Endothelial cell of hepatic sinusoid (primary cell): ENCODE data around the gene UBAP1L.

Experiments
- in situ Hi-C: cut with HindIII; loops from 2 replicates; pipeline ENCODE4 v1.10.0; 2017; ENCODE audit warnings: low sequenced_read_pairs

The UBAP1L gene

DNA sequence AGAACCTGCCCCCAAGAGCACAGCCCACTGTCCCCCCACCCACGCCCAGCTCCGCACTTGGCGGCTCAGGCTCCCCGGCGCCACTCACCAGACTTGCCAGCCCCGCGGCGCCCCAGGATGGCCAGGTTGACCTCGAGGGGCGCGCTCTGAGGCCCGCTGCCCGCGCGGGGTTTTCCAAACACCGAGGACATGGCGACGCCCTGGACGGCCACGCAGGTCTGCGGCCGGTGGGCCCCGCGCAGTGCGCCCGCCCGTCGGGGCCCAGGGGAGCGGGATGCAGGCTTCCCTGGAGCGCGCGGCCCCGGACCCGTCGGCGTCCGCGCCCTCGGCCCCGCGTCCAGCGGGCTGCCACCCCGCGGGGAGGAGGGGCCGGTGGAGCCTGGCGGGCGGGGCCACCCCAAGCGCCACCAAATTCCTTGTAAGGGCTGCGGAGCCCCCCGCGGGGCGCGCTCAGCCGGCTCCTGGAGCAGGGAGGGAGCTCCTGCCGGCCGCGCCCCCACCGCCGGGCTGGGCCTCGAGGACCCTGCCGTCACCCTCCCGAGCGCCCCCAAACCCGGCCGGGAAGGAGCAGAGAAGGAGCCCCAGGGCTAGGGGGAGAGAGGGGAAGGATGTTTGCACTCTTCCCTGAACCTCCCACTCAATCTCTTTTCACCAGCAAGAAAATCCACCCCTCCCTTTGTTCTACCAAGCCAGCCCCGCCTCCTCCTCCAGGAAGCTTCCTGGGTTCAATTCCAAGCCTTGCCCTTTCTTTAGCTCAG is 47.2 kb downstream of the UBAP1L start, which contains the start of gene RASL12:
TSS of gene RASL12 (minus strand) at position 347 of the 758 bp plus-strand sequence. CDS start at position 191, 156 bp downstream.
- in situ Hi-C loops = no loop called here

DNA sequence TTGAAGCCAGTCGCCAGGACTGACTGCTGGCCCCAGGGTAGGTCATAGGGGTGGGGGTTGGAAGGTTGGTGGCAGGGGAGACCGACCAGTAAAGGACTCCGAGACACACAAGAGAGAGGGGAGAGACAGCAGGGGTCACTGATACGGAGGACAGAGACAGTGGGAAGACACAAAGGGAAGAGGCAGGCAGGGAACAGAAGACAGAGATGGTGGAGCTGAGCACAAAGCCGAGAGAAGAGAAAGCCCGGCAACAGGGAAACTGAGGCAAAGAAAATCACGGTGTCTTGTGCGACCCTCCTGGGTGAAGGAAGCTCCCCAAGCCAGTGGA is 47.7 kb downstream of the UBAP1L start:
- in situ Hi-C loops = no loop called here

DNA sequence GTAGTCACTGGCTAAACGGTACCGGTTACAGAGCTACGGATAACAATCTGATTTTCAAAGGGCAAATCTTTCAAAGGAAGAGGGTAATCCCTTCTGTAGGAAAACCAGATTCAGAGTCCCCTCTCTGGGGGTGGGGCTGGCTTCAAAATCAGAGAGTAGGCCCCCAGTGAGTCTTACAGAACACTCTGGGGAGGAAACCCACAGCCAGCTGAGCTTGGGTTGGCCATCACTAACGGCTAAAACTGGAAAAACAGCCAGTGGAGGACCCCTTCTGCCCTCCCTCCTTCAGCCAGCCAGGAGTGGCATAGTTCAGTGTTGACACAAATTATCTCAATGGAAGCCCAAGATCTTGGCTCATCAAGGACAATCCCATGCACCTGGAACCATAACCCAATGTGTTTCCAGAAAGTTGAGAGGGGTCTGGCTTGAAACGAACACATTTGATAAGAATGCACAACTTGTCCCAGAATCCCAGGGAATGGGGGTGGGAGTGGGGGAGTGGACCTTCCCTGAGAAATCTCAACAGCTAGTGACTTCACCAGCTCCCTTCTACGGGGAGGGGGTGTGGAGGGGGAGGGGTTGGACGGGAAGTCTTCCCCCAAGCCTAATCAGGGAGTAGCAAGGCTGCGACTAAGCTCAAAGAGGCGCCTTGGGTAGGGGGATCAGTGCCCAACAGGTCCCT is 48.2 kb downstream of the UBAP1L start:
- in situ Hi-C loops = no loop called here

DNA sequence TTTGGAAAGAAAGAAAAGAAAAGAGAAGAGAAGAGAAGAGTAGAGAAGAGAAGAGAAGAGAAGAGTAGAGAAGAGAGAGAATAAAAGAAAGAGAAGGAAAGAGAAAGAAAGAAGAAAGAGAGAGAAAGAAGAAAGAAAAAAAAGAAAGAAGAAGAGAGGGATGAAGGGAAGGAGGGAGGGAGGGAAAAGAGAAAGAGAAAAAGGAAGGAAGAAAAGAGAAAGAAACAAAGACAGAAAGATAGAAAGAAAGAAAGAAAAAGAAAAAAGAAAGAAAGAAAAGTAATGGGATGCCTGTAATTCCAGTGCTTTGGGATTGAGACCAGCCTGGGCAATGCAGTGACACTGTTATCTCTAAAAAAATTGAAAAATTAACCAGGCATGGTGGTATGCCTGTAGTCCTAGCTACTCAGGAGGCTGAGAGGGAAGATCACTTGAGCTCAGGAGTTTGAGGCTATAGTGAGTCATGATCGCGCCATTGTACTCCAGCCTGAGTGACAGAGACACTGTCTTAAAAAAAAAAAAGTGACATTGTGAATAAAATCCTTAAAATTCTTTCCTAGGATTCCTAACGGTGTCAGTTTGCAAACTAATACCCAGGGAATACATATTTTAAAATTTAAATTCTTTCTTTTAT is 48.9 kb downstream of the UBAP1L start:
- in situ Hi-C loops = no loop called here

DNA sequence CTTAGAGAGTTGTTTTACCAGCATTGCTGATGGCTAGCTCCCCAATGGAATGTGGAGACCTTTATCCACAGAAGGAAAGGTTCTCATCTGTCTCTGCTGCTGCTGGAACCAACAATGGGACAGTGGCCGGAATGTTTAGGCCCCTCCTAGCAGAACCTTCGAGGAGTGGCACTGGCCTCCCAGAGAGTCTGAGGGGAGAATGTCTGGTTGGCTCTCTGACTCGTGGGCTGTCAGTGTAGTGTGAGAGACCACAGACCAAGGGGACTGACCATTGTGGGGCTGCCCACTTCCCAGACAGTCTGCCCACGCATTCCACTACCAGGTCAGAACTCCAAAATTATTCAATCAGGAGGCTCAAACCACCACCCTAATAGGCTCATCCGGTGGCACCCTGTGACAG is 52.3 kb downstream of the UBAP1L start:
- in situ Hi-C loops = no loop called here

DNA sequence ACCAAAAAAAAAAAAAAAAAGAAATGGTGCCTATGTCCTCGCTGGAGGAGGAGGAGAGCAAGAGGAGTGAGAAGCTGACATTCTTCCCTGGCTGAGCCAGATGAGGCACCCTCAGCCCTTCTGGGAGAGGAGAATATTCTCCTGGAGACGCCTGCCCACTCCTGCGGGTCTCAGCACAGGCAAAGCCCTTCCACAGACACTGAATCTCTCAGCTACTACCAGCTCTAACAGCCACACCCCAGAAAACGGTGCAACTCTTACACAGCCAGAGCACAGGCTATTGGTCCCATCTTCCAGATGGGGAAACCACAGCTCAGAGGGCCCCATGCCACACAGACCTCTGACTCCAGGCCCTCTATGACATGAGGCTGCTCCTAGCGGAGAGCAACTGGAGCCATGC is 52.9 kb downstream of the UBAP1L start:
- in situ Hi-C loops = no loop called here

DNA sequence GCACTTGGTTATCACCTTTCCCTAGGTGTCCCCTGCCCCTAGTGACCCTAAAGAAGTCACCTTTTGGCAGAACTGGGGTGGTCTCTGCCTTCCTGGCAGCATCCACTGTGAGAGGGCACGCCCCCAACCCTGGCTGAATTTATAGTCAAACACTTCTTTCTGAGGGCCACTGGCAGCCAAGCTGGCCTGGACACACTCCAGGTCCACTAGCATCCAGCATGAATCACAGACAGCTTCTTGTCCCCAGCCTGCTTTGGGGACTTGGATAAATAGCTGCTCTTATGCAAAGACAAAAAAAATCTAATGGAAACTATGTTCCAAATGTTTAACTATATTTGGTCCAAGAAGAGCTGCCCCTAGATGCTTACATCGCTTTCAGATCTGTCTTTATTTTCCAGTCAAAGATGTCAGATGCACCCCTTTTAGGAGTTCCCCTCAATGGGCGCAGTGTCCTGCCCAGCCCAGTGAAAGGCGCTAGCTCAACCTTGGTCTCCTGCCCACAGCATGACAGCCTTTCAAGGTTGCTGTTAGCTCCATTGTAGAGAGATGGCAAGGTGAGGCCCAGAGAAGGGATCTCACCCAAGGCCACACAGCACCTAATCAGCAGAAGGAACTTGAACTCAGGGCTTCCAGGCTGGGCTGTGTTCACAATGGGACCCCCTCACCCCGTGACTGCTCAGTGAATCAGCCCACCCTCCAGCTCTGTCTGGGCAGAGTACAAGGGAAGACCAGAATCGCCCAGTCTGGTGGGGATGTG is 54.2 kb downstream of the UBAP1L start:
- in situ Hi-C loops = no loop called here

DNA sequence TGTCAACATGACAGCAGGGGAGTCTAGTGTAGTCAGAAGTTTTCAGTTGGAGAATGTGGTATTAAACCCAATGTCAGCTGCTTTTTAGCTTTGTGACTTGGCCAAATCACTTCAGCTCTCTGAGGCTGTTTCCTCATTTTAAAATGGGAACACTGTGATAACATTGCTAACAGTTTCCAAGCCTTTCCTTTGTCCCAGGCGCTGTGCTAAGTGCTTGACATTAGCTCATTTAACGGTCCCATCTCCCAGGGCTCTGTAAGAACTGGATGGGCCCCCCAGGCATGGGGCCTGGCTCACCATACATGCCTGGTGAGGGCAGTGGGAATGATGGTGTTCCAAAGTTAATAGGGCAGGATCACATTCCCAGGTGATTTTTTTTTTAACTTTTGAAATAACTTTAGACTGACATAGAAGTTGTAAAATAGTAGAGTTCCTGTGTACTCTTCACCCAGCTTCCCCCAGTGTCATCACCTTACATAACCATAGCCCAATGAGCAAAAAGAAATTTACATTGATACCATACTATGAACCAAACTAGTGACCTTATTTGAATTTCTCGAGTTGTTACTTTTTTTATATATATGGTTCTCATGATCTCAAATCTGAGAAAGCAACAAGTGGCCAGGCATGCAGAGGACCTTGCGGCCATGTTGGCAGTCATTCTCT is 54.9 kb downstream of the UBAP1L start:
- in situ Hi-C loops = no loop called here

DNA sequence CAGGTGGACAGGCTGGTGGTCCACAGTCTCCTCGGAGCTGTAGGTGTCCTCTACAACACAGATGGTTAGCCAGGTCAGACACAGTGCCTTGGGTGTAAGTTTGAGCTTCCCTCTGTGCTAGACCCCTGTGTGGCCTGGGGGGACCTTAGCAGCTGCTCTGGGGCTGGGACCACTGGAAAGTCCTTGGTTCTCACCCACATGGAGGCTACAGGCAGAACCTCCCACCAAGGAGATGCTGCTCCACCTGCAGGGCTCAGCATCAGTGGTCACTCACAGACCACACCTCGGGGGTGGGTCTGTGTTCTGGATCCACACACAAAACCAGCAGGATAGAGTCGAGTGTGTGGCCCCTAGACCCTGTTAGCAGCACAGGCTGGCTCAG is 55.6 kb downstream of the UBAP1L start:
- in situ Hi-C loops = no loop called here

DNA sequence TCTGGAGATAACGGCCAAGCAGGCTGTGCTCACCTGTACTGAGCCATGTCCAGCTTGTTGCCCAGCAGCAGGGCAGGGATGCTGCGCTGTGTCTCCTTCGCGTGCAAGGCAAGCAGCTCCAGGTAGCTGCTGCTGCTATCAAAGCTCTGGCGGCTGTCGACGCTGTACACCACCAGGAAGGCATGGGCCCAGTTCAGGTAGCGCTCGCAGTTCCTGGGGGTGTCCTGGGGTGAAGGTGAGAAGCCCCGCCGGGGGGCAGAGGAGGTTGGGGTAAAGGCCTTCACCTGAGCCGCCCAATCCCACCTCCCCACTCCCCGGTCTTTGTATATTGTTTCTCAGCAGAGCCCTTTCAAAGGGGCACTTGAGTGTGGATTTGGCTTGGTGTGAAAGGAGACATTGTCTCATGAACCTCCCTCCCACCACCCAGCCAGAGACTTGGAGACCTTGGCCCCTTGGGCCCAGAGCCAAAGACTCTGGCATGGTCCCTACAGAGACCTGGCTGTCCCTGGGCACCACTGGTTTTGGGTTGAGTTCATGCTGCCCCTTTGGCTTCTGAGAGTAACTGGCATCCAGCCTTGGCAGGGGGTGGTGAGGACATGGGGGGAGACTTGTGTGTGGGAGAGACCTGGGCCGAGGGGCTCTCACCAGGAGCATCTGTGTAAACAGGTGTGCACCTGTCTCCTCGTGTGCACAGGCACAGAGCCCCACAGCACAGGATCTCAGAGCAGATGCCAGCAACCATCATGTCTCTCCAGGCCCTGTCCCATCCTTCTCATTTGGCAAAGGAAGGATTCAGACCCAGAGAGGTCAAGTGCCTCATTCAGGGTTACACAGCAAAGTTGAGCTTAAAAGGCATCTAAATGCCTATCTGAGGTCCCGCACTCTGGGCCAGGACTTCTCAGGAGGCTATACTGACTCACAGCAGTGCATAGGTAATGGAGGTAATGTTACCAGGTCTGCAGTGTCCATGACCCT is 56.3 kb downstream of the UBAP1L start:
- in situ Hi-C loops = no loop called here

DNA sequence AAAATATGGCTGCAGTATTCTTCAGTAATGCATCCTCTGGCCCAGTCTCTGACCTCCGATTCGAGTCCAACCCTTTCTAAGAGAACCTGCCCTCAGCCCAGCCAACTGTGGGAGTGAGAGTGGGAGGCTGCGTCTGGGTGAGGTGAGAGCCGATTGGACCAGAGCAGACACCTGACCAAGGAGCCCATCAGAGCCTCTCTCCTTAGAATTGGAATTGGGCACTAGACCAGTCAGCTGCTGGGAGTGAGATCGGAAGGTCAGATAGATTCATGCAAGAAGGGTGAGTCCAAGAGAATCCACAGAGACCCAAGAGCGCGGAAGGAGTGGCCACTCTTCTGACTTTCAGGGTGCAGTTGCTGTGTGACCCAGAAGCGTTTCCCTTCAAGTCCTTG is 57.5 kb downstream of the UBAP1L start:
- in situ Hi-C loops = no loop called here

DNA sequence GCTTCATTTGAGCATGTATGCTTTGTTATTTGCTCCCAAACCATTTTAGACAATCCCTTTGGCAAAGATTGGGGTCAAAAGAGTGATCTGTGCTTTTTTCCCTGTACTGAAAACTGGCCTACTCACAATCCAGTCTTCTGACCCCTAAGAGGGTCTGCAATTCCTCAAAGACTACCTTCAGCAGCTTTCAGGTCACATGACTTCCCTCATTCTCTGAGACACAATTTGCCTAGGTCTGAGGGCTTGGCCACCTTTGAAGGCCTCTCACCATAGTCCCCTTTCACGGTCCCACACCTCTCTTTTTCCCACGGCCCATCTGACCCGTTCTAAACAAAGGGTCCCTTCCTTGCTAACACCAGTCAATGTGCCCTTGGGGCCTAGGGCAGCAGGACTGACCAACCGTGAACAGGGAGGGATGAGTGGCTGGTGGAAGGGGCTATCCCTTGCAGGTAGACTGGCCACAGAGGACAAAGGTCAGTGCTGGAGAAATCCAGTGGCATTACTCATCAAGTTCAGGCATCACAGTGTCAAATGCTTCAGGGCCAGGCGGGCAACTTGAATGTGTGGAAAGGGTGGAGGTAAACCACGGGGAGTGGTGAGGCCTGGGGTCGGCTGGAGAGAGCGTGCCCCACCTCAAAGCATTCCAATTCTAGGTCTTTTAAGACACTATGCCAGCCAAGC is 58.0 kb downstream of the UBAP1L start:
- in situ Hi-C loops = no loop called here

DNA sequence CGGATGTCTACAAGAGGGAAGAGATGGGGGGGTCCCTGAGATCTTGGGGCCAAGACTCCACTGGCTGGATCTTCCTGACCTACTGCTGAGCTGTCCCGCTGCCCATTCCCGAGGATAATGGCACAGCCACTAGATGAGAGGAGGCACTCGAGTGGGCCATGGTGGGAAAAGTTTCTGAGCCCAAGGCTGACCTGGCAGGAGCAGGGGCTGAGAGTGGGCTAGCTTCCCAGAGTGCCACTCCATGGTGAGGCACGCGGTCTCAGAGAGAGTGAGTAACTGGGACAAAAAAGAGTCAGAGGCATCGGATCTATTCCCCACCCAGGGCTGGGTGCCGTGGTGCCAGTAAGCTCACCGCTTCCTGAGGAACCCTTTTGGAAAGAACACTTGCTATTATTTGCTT is 58.9 kb downstream of the UBAP1L start:
- in situ Hi-C loops = no loop called here

DNA sequence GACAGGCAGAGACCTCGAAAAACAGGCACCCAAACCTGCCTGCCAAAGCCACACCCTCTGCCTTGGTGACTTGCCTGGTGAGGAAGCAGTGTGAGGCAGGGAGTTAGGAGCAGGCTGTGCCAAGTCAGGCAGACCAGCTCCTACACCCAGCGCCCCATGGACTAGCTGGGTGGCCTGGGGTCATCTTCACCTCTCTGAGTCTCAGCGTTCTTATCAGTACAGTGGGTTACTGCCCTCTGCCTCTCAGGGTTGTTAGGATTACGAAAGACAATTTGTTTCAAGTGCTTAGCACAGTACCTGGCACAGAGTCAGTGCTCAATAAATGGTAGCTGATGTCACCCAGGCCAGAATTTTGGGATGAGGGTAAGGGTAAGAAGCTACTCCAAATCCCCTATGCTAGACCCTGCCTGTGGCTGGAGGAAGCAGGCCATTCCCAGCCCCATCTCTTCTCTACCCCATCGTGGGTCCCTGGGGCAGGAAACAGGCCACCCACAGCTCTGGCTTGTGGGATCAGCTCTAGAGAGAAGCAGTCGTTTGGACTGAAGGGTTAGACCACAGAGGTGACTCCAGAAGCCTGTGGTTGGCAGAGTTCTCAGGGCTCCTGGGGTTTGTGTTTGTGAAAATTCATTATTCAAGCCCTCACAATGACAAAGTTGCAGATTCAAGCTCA is 59.7 kb downstream of the UBAP1L start:
- in situ Hi-C loops = no loop called here

DNA sequence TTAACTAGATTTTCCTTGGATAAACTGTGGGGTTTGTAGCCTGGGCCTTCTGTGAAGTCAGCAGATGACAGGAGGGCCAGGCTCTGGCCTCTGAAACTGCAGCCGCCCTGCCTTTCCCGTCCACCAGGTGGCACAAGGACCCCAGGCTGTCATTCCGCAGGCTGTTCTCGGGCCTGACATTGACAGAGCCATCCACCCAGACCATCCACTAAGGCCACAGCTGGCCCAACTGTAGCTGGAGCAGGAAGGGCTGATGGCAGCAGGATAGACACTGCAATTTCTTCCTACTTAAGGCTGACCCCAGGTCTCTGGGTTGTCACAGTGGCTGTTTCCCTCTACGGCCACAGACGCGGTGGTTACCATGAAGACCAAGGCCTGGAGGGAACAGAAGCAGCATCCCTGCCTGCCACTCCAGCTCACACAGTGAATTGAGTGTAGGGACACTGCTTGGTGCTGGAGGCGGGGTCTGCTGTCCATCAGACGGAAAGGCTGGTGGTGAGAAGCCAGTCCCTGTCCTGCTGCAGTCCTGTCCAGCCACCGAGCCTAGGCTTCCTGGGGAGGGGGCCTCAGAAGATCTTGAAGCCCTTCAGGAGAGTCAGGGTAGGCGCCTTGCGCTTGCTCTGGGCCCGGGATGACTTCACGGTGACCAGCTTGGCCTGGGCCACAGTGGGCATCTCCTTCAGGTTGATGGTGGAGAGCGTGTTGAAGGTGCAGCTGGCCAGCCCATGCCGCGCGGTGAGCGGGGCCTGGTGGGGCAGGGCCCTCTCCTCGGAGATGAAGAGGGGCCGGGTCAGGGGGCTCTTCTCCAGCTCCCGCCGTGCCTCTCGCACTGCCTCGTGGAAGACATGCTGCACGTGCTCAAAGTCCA is 60.4 kb downstream of the UBAP1L start:
- in situ Hi-C loops = loop anchor here (5.0 kb wide), 1 partner anchor 48 kb away; no protein-coding TSS in a partner anchor

DNA sequence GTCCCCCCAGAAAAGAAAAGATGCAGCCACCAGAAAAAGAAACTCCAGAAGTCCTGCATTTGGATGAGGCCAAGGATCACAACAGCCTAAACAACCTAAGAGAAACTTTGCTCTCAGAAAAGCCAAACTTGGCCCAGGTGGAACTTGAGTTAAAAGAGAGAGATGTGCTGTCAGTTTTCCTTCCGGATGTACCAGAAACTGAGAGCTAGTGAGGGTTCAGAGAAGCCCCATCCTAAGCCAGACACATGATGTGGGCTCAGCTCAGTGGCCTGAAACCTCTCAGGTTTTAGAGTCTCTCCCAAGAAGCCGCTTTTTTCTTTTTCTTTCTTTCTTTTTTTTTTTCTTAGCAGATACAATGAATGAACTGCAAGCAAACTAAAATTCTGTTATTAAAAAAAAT is 62.0 kb downstream of the UBAP1L start:
- in situ Hi-C loops = loop anchor here (5.0 kb wide), 1 partner anchor 49 kb away; no protein-coding TSS in a partner anchor

DNA sequence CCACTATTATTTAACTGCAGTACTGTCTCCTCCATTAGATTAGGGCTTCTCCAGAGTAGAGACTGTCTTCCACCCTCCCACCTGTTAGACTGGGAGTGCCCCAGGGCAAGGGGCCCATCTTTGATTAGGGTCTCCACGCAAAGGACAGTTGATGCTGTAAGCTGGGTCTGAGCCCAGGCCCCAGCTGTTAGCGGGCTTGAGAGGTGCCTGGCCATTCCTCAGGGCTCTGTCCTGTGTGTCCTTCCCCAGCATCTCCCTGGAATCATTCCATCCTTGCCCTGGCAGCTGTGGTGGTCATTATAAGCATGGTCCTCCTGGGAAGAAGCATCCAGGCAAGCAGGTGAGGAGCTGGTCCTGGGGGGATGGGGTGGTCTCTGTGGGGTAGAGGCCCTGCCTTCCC is 63.7 kb downstream of the UBAP1L start:
- in situ Hi-C loops = loop anchor here (5.0 kb wide), 1 partner anchor 51 kb away; no protein-coding TSS in a partner anchor
